Measurements from ENCODE around the gene TMEM94. TPM values are rescaled to one million over a fixed set of nuclear protein-coding genes. Genes with fewer than 3 reads are reported as not detected.

The TMEM94 gene
- total and polyA plus RNA-seq, 2 of the 4 experiments (the other 2 are of a cell fraction), result 8.4 to 64.7 TPM

DNA sequence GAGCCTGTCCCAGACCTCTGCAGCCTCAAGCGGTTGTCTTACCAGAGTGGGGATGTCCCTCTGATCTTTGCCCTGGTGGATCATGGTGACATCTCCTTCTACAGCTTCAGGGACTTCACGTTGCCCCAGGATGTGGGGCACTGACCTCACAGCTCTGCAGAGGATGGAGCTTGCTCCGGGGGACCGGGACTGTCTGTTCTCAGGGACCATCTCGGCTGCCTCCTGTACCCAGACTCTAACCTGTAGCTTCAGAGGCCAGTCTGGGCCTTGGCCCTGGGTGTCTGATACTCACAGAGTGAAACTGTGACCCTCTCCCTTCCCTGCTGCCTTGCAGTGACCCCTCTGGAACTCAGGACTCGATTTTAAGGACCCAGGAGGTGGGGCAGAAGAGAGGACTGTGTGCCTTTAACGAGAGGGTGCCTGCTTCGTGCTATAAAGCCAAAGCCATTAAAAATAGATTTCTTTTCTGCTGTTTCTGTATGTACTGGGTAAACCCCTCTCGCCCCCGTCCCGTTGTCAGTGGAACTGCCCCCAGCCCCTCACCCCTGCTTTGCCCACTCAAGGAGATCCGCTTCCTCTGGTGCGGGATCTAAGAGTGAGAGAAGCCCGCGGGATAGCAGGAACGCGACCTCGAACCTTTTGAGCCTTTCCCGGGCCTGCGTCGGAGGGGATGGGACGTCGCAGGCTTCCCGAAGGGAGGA, 68.0 kb downstream of the TMEM94 start:
- Histone ChIP-seq H3K27me3 (ENCODE audit: control insufficient read depth, insufficient read depth, low read length) (peaks cover 19% of the 10 kb centered on the region), H3K79me1 (ENCODE audit: low read depth in 1 of 2, low read length in 2 of 2) (no peaks in the 10 kb centered on the region), H3K9ac (ENCODE audit: low read depth, low read length) (no peak overlapping the region), H4K91ac (ENCODE audit: insufficient read depth, low read depth, low read length) (no peak overlapping the region), H3K27ac (ENCODE audit: insufficient read depth, low read length) (no peak overlapping the region), H3K23ac (ENCODE audit: low read depth, low read length) (no peak overlapping the region), H3K9me1 (ENCODE audit: insufficient read depth, low read length) (no peaks in the 10 kb centered on the region), H3K14ac (replicated peaks; ENCODE audit: low read depth, low read length) (no peak overlapping the region), H2AFZ (replicated peaks; ENCODE audit: low read length, poor library complexity) (peak overlapping the region; percentile 92), H3K36me3 (ENCODE audit: control insufficient read depth, insufficient read depth, low read length) (peaks cover 4% of the 10 kb centered on the region; the same call in 1 of the 2 replicates), H3K4me3 (ENCODE audit: insufficient read depth, low read depth, low read length) (no peak overlapping the region), H4K8ac (ENCODE audit: low read depth in 2 of 2, low read length in 2 of 2) (no peak overlapping the region), H3K18ac (ENCODE audit: low read depth, low read length) (no peak overlapping the region), H3K4me2 (ENCODE audit: low read depth, low read length) (no peak overlapping the region), H4K20me1 (ENCODE audit: insufficient read depth, low read length) (0 out of 2 replicates have a peak, but pooled peaks cover 14% of the 10 kb centered on the region), H2AK9ac (replicated peaks; ENCODE audit: low read depth, low read length, poor library complexity) (no peak overlapping the region), H2BK120ac (ENCODE audit: low read depth, low read length) (no peak overlapping the region), H2BK20ac (ENCODE audit: low read depth, low read length) (no peak overlapping the region), H2AK5ac (ENCODE audit: low read depth, low read length) (no peak overlapping the region), H2BK15ac (ENCODE audit: low read depth, low read length) (no peak overlapping the region), H3K4me1 (ENCODE audit: control insufficient read depth, insufficient read depth, low read length) (no peaks in the 10 kb centered on the region), H3K56ac (ENCODE audit: extremely low read depth, insufficient read depth, low read length) (no peak overlapping the region), H2BK5ac (ENCODE audit: low read depth, low read length, poor library complexity, severe bottlenecking) (no peak overlapping the region), H4K5ac (ENCODE audit: low read depth, low read length) (no peak overlapping the region), H3K9me3 (ENCODE audit: control insufficient read depth, insufficient read depth, low read length) (no peaks in the 10 kb centered on the region), H3K4ac (ENCODE audit: low read depth, low read length) (no peak overlapping the region)
- dilution Hi-C loops (cut with HindIII; ENCODE audit: low sequenced_read_pairs, unreplicated experiment) (no loop called here), intact Hi-C loops (cut with micrococcal nuclease) (no loop called here), in situ Hi-C loops (cut with MboI; ENCODE audit: low sequenced_read_pairs) (no loop called here)
- 86% methylated on average over 2 of the region's 24 CpGs; no CpG with 5 or more reads in 1 of the 2 experiments for WGBS, 2 experiments (ENCODE audit: extremely low coverage in 2 of 2, insufficient read length in 1 of 2)
- TF ChIP-seq CHD1 (IDR thresholded peaks at IDR 0.05; ENCODE audit: low read depth, low read length), result no peak
- TF ChIP-seq BHLHE40 (IDR thresholded peaks at IDR 0.05; ENCODE audit: low read depth, low read length), result no peak
- no peak for TF ChIP-seq MAFK (IDR thresholded peaks at IDR 0.05; ENCODE audit: low read depth, low read length)
- no peak for TF ChIP-seq MXI1 (IDR thresholded peaks at IDR 0.05; ENCODE audit: borderline replicate concordance, low read depth, low read length)
- ATAC-seq (ENCODE audit: low read depth) (no peak), DNase-seq (no peak)
- POLR2A ChIA-PET (ENCODE audit: unreplicated experiment), result no interaction called here
- BruUV-seq (replicated peaks), result no TSS peak
- CTCF ChIA-PET, result no interaction called here

Measured in IMR-90 (cell line).